ENCODE data around the gene CADM3.
A peak's percentile ranks its signal among the peaks of the same experiment; 100 is the strongest.

Gene CADM3

DNA sequence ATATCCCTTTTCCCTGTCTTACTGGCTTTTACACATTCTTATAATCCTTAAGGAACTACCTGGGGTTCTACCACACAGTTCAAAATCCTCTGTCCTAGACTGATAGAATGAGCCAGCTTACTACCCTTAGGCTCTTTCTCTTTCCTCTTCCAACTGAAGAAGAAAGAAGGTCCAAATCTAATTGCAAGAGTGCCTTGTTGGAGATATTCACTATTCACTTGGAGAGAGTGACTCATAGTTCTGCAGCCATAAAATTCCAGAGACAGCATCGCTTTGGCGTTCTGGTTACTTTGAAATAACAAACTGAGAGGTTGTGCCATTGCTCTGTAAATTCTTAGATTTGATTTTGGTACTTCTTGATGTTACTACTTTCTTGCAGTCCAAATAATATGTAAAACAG, 4.2 kb downstream of the CADM3 start:
- no peak for DNase-seq

- no peak for DNase-seq
Measured at GRCh38 chr1:159177272-159177907, 6.0 kb downstream of the CADM3 start.

DNA sequence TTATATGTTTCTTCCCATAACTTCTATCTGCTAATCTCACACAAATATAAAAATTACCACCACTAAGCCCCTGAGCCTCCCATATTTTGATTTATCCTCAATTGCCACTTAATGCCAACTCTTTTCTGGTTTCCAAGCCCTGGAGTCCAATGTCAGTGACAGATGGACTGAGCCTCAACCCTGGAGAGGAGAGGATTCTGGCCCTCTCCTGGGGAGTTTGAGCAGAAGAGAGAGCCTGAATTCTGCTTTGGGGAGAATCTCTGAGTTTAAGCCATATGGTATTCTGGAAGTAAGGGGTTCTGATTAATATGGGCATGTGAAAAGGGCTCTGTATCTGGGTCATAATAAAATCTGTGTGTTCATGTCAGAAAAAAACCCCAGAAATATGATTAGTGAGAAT, 8.5 kb downstream of the CADM3 start:
- no peak for DNase-seq

GRCh38 chr1:159180516-159180915, 9.1 kb downstream of the CADM3 start:
- no peak for DNase-seq

- DNase-seq: no peak
Measured at GRCh38 chr1:159181328-159182024, 10.1 kb downstream of the CADM3 start.

DNA sequence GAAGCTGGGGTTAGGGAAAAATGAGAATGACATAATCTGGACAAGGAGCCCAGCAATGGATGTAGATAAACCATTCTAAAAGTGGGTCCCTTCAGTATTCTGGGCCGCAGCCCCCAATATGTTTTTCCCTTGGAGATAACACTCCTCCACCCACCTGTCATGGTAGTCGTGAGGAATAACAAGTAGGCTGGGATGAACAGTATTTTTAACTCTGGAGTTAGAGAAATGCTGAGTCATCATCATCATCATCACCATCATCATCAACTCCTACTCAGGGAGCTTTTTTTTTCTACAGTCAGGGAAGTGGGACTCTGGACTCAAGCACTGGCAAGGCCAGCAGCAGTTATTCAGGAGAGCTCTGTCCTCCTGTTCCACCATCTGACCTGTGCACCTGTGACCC, 12.8 kb downstream of the CADM3 start:
- DNase-seq: no peak

GRCh38 chr1:159185121-159185520, 13.7 kb downstream of the CADM3 start:
- DNase-seq: no peak

DNA sequence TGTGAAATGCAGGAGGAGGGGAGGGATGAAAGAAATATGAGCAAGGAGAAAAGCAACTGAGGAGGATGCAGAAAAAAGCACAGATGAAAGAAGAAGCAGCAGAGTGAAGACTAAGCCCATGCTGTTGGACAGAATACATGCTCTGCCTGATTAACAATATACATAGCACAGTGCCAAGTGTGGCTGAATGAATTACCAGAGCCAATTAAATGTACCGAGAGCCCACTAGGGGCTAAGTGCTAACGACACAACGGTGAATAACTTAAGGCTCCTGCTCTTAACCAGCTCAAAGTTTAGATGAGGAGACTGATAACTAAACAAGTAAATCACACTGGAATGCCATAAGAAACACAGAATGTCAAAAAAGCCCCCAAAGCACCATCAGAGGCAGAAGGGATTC, 15.6 kb downstream of the CADM3 start:
- no peak for DNase-seq

- no peak for DNase-seq
Measured at GRCh38 chr1:159187647-159188374, 16.4 kb downstream of the CADM3 start.

GRCh38 chr1:159188375-159188788, 17.0 kb downstream of the CADM3 start:
- DNase-seq: no peak

DNA sequence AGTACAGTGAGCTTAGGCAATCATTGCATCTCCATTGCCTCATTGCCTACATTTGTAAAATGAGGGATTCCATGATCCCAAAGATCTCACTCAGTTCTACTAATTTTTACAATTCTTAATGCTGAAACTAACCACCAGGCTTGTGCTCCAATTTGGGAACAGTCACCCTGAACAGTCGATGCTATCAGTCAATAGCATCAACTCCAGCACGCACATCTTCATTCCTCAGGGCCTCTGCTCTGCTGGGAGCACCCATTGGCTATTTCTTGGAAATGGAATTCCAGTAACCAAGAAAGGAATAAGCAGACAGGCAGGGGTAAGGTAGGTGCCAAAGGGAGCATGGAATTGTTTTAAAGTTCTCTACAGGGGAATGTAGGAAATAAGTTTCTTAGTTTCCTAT, 19.0 kb downstream of the CADM3 start:
- no peak for DNase-seq

GRCh38 chr1:159196543-159196942, 25.1 kb downstream of the CADM3 start:
- DNase-seq: no peak

DNA sequence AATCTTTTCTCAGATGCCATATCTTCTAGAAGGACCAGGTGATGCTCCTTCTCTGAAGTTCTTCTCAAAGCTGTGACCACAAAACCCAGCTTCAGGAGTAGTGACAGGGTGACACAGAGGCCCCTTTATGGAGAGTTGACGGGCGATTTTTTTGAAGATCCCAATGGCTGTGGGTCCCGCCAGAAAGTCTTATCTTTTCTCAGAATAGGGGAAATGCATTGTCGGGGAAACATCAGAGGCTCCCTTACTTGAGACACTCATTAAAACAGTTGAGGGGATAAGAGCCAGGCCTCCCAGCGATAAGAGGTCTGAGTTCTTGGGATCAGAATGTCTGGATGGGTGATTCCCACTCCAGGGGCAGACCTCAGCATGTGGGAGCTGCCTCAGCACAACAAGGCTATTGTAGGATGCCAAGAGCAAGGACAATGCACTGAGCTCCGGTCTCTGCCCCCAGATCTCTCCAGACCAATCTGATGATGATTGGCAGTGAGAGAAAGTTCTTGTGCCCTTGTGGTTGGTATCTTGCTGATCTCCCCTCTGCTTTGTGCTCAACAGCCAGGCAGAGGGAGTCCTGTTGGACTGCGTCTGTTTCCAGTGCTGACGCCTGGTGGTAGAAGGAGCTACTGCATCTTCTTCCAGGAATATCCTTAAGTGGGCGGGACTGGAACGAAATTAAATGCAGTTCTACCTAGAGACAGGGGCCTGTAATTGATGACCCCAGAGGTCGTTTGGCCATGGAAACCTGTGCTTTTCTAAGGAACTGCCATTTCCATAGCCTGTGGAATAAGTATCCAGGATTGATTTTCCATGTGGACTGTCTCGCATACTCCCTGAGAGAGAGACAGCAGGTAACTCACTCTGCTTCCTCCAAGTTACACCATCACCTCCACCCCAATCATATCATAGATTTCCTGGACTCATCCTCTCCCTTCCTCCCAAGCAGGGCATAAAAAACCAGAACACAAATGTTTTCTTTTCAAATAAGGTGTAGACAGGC, 26.4 kb downstream of the CADM3 start:
- peak; percentile 7 for DNase-seq

- DNase-seq: no peak
Measured at GRCh38 chr1:159199901-159200300, 28.5 kb downstream of the CADM3 start.

- no peak for DNase-seq
Measured at GRCh38 chr1:159200769-159201168, 29.4 kb downstream of the CADM3 start.

DNA sequence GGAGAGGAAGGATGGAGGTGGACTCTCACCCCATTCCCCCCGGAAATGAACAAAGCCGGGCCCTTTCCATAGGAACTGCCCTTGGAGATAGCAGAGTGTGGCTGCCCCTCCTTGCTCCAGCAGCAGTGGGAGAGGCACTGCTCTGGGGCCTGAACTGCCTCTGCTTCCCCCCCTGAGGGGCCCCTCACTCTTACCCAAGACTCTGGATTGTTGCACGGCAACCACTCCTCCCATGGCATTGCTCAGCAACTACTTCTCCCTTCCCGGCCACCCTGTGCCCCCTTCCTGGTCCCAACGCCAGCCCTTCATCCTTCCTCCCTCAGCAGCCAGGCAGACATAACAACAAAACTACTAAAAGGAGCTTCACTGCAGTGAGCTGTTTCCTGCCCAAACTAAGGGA, 30.2 kb downstream of the CADM3 start:
- no peak for DNase-seq

- DNase-seq: no peak
Measured at GRCh38 chr1:159203610-159204009, 32.2 kb downstream of the CADM3 start.

DNA sequence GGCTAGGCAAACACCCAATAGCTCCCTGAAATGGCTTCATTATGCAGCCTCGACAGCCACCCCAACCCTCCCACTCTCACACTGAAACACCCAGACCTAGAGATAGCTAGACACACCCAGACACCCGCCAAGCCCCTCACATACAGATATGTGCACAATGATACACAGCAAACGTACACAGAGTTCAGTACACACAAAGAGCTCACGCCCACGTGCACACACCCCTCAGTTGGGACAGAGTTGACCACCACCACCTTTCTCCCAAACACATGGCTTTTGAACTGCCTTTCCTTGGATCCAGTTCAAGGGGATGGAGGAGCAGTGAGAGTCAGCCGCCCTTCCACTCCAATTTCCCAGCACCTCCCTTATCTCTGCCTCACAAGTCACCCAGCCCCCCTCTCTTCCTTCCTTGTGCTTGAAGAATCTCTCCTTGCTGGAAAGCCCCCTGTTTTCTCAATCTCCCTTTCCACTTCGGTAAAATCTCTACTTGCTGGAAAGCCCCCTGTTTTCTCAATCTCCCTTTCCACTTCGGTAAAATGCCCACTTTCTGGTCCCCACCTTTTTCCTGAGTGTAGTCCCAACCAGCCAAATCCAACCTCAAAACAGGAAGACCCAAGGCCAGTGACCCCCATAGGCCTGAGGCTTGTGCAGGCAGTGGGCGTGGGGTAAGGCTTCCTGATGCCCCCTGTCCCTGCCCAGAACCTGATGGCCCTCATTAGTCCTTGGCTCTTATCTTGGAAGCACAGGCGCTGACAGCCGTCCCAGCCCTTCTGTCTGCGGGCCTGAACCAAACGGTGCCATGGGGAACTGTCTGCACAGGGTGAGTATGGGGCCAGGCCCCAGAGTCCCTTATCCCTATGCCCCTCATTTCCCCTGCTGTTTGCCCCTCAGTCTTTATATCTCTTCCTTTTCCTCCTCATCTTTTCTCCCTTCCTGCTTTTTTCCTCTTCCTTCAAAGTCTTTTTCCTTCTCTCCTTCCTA, 33.0 kb downstream of the CADM3 start, which contains the start of gene ACKR1:
Gene ACKR1, plus strand, starts transcription at position 715 of the 981 bp plus-strand sequence. Its CDS starts 85 bp downstream, at position 800.
- DNase-seq: no peak

- no peak for DNase-seq
Measured at GRCh38 chr1:159205225-159205624, 33.8 kb downstream of the CADM3 start.

DNA sequence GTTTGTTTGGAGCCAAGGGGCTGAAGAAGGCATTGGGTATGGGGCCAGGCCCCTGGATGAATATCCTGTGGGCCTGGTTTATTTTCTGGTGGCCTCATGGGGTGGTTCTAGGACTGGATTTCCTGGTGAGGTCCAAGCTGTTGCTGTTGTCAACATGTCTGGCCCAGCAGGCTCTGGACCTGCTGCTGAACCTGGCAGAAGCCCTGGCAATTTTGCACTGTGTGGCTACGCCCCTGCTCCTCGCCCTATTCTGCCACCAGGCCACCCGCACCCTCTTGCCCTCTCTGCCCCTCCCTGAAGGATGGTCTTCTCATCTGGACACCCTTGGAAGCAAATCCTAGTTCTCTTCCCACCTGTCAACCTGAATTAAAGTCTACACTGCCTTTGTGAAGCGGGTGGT, 34.7 kb downstream of the CADM3 start:
- no peak for DNase-seq

DNA sequence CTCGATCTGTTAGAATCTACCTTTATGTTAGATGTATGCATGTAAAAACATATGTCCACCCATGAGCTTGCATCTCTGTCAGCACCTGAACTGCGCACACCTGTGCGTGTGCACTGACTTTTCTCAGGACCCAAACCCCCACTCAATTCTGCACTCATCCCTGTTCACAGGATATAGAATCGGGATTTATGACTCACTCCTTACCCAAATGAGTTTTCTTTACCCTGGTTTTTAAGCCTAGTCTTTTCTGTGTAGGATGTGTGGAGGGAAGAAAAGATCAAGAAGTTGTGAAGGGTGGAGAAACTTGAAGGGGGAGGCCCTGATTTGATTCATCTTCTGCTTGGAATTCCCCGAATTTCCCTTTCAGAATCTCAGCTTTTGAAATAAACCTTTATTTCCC, 35.7 kb downstream of the CADM3 start:
- no peak for DNase-seq
